H9 (cell line): ENCODE measurements around the gene CTDSPL. TPM values are rescaled to one million over a fixed set of nuclear protein-coding genes. Genes with fewer than 3 reads are reported as not detected.
A peak's percentile ranks its signal among the peaks of the same experiment; 100 is the strongest.

ENCODE experiments used
- DNase-seq: peaks from one replicate; pipeline ENCODE4 v3.0.0-alpha.2; 2017
- H2AFZ ChIP-seq: one replicate; pipeline ENCODE4 v1.6.1; 2013; ENCODE audit warnings: mild to moderate bottlenecking, low read length, control low read depth, moderate library complexity
- H2AK5ac ChIP-seq: 2 replicates; pipeline ENCODE4 v1.6.1; 2013; ENCODE audit warnings: low read length, control low read depth, mixed read lengths; ENCODE audit not compliant: insufficient read length
- H2BK120ac ChIP-seq: one replicate; pipeline ENCODE4 v1.6.1; 2013; ENCODE audit warnings: low read depth, mild to moderate bottlenecking, low read length, control low read depth, inconsistent platforms; ENCODE audit not compliant: poor library complexity, severe bottlenecking
- H2BK12ac ChIP-seq: 2 replicates; pipeline ENCODE4 v1.6.1; 2013; ENCODE audit warnings: low read length, control low read depth, mixed read lengths, low read depth; ENCODE audit not compliant: insufficient read length
- H2BK15ac ChIP-seq: 2 replicates; pipeline ENCODE4 v1.6.1; 2013; ENCODE audit warnings: low read depth, low read length, control low read depth
- H2BK20ac ChIP-seq: one replicate; pipeline ENCODE4 v1.6.1; 2013; ENCODE audit warnings: low read depth, mild to moderate bottlenecking, low read length, control low read depth, inconsistent platforms; ENCODE audit not compliant: poor library complexity, severe bottlenecking
- H2BK5ac ChIP-seq: 2 replicates; pipeline ENCODE4 v1.6.1; 2013; ENCODE audit warnings: low read length, control low read depth, mixed read lengths; ENCODE audit not compliant: insufficient read length
- H3K14ac ChIP-seq: 2 replicates; pipeline ENCODE4 v1.6.1; 2013; ENCODE audit warnings: low read length, control low read depth; ENCODE audit not compliant: insufficient read depth
- H3K18ac ChIP-seq: 2 replicates; pipeline ENCODE4 v1.6.1; 2013; ENCODE audit warnings: low read depth, mild to moderate bottlenecking, mixed read lengths, low read length, control low read depth; ENCODE audit not compliant: insufficient read length
- H3K23ac ChIP-seq: 2 replicates; pipeline ENCODE4 v1.6.1; 2013; ENCODE audit warnings: low read length, control low read depth, mixed read lengths, low read depth; ENCODE audit not compliant: insufficient read length
- H3K23me2 ChIP-seq: 2 replicates; pipeline ENCODE4 v1.6.1; 2013; ENCODE audit warnings: low read depth, mild to moderate bottlenecking, mixed read lengths, low read length, control low read depth; ENCODE audit not compliant: insufficient read length, poor library complexity, severe bottlenecking
- H3K27ac ChIP-seq: 2 replicates; pipeline ENCODE4 v1.5.1; 2013; ENCODE audit warnings: low read length, control low read depth, mixed read lengths, low read depth; ENCODE audit not compliant: insufficient read length
- H3K27me3 ChIP-seq: 2 replicates; pipeline ENCODE4 v1.6.1; 2013; ENCODE audit warnings: low read length, control low read depth, inconsistent platforms; ENCODE audit not compliant: insufficient read depth
- H3K4ac ChIP-seq: 2 replicates; pipeline ENCODE4 v1.6.1; 2013; ENCODE audit warnings: low read depth, mild to moderate bottlenecking, control low read depth, inconsistent platforms, low read length, moderate library complexity
- H3K4me1 ChIP-seq: 2 replicates; pipeline ENCODE4 v1.6.1; 2013; ENCODE audit warnings: low read length, control low read depth, inconsistent platforms; ENCODE audit not compliant: insufficient read depth
- H3K4me2 ChIP-seq: 2 replicates; pipeline ENCODE4 v1.6.1; 2013; ENCODE audit warnings: low read length, control low read depth, mixed read lengths; ENCODE audit not compliant: insufficient read length, insufficient read depth
- H3K56ac ChIP-seq: 2 replicates; pipeline ENCODE4 v1.6.1; 2013; ENCODE audit warnings: low read depth, mild to moderate bottlenecking, mixed read lengths, low read length, control low read depth; ENCODE audit not compliant: insufficient read length
- H3K79me1 ChIP-seq: 2 replicates; pipeline ENCODE4 v1.6.1; 2013; ENCODE audit warnings: low read depth, mild to moderate bottlenecking, moderate library complexity, low read length, control low read depth, inconsistent platforms; ENCODE audit not compliant: insufficient read depth, poor library complexity, severe bottlenecking
- H3K79me2 ChIP-seq: 2 replicates; pipeline ENCODE4 v1.6.1; 2013; ENCODE audit warnings: low read length, control low read depth, inconsistent platforms; ENCODE audit not compliant: insufficient read depth
- H3K9ac ChIP-seq: 2 replicates; pipeline ENCODE4 v1.6.1; 2013; ENCODE audit warnings: low read length, control low read depth, mixed read lengths; ENCODE audit not compliant: insufficient read length; ENCODE audit errors: extremely low read depth
- H3K9me3 ChIP-seq: one replicate; pipeline ENCODE4 v1.6.1; 2013; ENCODE audit warnings: low read depth, low read length, inconsistent platforms; ENCODE audit not compliant: control insufficient read depth
- H3T11ph ChIP-seq: one replicate; pipeline ENCODE4 v1.6.1; 2013; ENCODE audit warnings: mild to moderate bottlenecking, low read length, control low read depth, inconsistent platforms
- H4K20me1 ChIP-seq: one replicate; pipeline ENCODE4 v1.6.1; 2013; ENCODE audit not compliant: control insufficient read depth, insufficient read length, insufficient read depth
- H4K5ac ChIP-seq: 2 replicates; pipeline ENCODE4 v1.6.1; 2013; ENCODE audit warnings: low read depth, mild to moderate bottlenecking, mixed read lengths, low read length, control low read depth; ENCODE audit not compliant: insufficient read length
- H4K8ac ChIP-seq: replicated peaks from 2 replicates; pipeline ENCODE4 v1.6.1; 2013; ENCODE audit warnings: low read length, control low read depth, mixed read lengths, low read depth; ENCODE audit not compliant: insufficient read length
- H4K91ac ChIP-seq: 2 replicates; pipeline ENCODE4 v1.6.1; 2013; ENCODE audit warnings: low read depth, mild to moderate bottlenecking, moderate library complexity, mixed read lengths, low read length, control low read depth; ENCODE audit not compliant: insufficient read length
- H3K27ac Mint-ChIP-seq, 3 experiments: 2 replicates in 2 of 3; 3 replicates in 1 of 3; pipeline ENCODE4 v1.8.0; 2020 to 2021; ENCODE audit warnings: mixed read lengths in 3 of 3, mild to moderate bottlenecking in 1 of 3, moderate library complexity in 1 of 3
- H3K27me3 Mint-ChIP-seq: 2 replicates; pipeline ENCODE4 v1.8.0; 2021; ENCODE audit warnings: low read depth, mild to moderate bottlenecking, moderate library complexity, mixed read lengths
- H3K36me3 Mint-ChIP-seq, 3 experiments: 2 replicates in 2 of 3; 3 replicates in 1 of 3; pipeline ENCODE4 v1.8.0; 2020 to 2021; ENCODE audit warnings: low read depth in 3 of 3, mixed read lengths in 3 of 3; ENCODE audit not compliant: insufficient read depth in 1 of 3
- H3K4me1 Mint-ChIP-seq, 2 experiments: 2 replicates each; pipeline ENCODE4 v1.8.0; 2020; ENCODE audit warnings: mixed read lengths in 2 of 2
- H3K4me3 Mint-ChIP-seq, 2 experiments: 2 replicates in 1 of 2; 3 replicates in 1 of 2; pipeline ENCODE4 v1.8.0; 2020 to 2021; ENCODE audit warnings: mild to moderate bottlenecking in 2 of 2, mixed read lengths in 2 of 2, moderate library complexity in 1 of 2
- H3K9me3 Mint-ChIP-seq, 2 experiments: 2 replicates in 1 of 2; 3 replicates in 1 of 2; pipeline ENCODE4 v1.8.0; 2020; ENCODE audit warnings: mild to moderate bottlenecking in 2 of 2, mixed read lengths in 2 of 2, moderate library complexity in 1 of 2
- CTCF ChIP-seq: fragments of 200-600 bp; sonication (generic); conservative IDR thresholded peaks from 3 replicates; pipeline ENCODE4 v1.8.0; 2021; ENCODE audit warnings: antibody characterized with exemption, mild to moderate bottlenecking
- WGBS: extraction: QIAGEN DNeasy Blood & Tissue Kit; methylation state at CpG from one replicate; pipeline ENCODE4 v1.1.7; 2013; ENCODE audit warnings: missing lambda C conversion rate, low lambda C conversion rate, mixed read lengths; ENCODE audit not compliant: insufficient read length; ENCODE audit errors: extremely low coverage; 5-methylcytosine and 5-hydroxymethylcytosine counted together
- total RNA-seq: library from RNA; stranded (reverse); gene quantifications from 2 replicates; pipeline ENCODE4 v1.2.1, GENCODE V29; 2021

The CTDSPL gene
- total RNA-seq, 1 experiment from 2014 or later: 20.8 TPM

GRCh38 chr3:38031022-38031994 lies 169.6 kb downstream of the CTDSPL start:
- no CpG with 5 or more reads among the region's 9 CpGs for WGBS
- no peak overlapping the region for H3K27ac Mint-ChIP-seq
- no peak for TF ChIP-seq CTCF

More at GRCh38 chr3:38031022-38031994, 169.6 kb downstream of the CTDSPL start:
- no peak overlapping the region for H3K9ac ChIP-seq
- H3K23ac ChIP-seq: no peak overlapping the region
- no peak overlapping the region for H3T11ph ChIP-seq
- no peak overlapping the region for H2BK120ac ChIP-seq
- Mint-ChIP-seq H3K4me1 (peaks cover 3 to 10% of the 10 kb centered on the region in 2 experiments), H3K27me3 (peaks cover 58% of the 10 kb centered on the region), H3K9me3 (no peaks in the 10 kb centered on the region; a peak in 1 of 5 replicates), H3K4me3 (peak overlapping the region in 1 of 2 experiments; percentile 63; a peak in 3 of 5 replicates), H3K36me3 (no peaks in the 10 kb centered on the region; a peak in 2 of 7 replicates)
- H2BK20ac ChIP-seq: no peak overlapping the region
- H4K91ac ChIP-seq: no peak overlapping the region
- H3K79me1 ChIP-seq: no peaks in the 10 kb centered on the region
- no peak overlapping the region for H4K8ac ChIP-seq
- no peaks in the 10 kb centered on the region for H3K4me1 ChIP-seq
- no peaks in the 10 kb centered on the region for H3K79me2 ChIP-seq
- H2BK5ac ChIP-seq: no peak overlapping the region
- H2BK12ac ChIP-seq: no peak overlapping the region
- no peak overlapping the region for H3K18ac ChIP-seq
- H3K27ac ChIP-seq: no peak overlapping the region
- no peak overlapping the region for H3K4ac ChIP-seq
- H3K9me3 ChIP-seq: no peaks in the 10 kb centered on the region
- peaks cover 5% of the 10 kb centered on the region for H3K23me2 ChIP-seq
- H2BK15ac ChIP-seq: no peak overlapping the region
- no peak overlapping the region for H3K4me2 ChIP-seq
- H3K27me3 ChIP-seq: peaks cover 19% of the 10 kb centered on the region; the same call in 1 of the 2 replicates
- H2AFZ ChIP-seq: no peak overlapping the region
- no peak overlapping the region for H3K56ac ChIP-seq
- no peak overlapping the region for H2AK5ac ChIP-seq
- DNase-seq: no peak
- H4K5ac ChIP-seq: no peak overlapping the region
- H4K20me1 ChIP-seq: no peaks in the 10 kb centered on the region
- H3K14ac ChIP-seq: no peak overlapping the region
